Activated T-cell treated with anti-CD3 and anti-CD28 coated beads for 4 hours (primary cell): ENCODE measurements around the gene ST6GAL2.

ENCODE experiments used
- DNase-seq: peaks from one replicate; pipeline ENCODE4 v3.0.0-alpha.2; 2020

ST6GAL2 gene

DNA sequence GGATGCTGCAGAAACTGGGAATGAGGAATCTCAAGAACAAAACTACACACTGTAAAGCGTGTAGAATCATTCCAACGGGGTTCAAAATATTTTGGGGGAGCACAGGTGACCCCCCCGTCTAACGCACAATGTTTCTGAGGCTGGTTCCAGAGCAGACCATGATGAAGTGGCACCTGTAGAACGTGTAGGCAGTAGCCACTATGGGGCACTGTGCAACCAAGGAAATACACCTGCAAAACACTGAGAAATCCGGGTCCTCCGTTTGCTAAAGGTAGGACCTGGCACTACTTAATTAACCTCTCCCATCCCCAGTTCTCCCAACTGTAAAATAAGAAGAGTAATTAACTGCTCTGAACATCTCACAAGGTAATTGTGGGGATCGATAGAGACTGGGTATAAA lies 22.6 kb downstream of the ST6GAL2 start:
- no peak for DNase-seq

DNA sequence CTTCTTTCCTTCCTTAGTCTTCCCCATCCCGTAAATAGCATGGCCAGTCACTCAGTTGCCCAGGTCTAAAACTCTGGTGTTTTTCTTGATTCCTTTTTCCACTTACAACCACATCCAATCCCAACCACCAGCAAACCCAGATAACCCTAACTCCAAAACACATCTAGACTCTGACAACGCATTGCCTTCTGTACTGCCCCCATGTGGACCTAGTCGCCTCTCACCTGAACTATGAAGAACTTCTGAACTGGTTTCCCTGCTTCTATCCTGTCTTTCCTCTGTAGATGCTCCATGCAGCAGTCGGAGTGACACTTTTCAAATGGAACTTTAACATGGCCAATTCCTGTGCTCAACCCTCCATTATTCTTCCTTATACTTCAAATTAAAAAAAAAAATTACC lies 26.5 kb downstream of the ST6GAL2 start:
- DNase-seq = no peak

DNA sequence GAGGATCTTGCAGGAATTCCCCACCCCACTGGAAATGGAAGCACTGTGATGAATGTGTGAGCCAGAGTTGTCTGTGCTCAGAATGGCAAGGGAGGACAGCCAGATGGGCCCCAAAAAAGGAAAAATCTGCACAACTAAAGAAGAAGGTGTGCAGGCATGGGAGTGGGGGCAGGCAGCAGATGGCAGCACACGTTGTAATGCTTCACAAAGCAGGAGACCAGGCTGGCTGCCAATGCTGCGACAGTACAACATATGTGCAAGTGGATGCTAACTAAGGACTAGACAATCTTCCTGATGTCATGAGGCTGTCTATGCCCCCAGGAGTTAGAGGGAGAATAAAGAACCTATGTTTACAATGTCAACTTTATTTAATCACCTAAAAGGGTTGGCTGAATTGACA lies 27.2 kb downstream of the ST6GAL2 start:
- DNase-seq = no peak

DNA sequence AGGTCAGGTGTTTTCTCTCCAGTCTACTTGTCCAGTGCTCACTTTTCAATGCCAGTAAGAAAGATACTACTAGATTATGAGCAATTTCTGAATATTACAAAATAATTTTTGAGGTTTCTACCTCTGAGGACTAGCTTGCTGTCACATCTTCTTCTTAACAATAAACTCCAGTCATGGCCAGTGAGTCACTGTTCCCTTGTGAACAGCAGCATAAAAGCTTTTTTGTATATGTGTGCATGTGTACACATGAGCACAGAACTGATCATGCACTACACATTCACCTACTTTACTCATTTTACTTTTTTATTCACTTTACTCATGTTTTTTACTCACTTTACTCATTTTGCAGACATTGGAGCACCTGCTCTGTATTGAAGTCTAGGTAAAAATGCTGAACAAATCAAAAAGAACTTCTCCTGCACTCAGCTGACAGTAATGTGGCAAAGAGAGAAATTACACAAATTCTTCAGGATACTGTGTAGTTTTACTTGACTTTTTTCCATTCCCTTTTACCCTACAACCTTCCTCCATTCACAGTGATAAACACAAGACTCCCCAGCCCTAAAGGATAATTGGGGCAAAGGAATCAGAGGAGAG lies 28.0 kb downstream of the ST6GAL2 start:
- DNase-seq = no peak

DNA sequence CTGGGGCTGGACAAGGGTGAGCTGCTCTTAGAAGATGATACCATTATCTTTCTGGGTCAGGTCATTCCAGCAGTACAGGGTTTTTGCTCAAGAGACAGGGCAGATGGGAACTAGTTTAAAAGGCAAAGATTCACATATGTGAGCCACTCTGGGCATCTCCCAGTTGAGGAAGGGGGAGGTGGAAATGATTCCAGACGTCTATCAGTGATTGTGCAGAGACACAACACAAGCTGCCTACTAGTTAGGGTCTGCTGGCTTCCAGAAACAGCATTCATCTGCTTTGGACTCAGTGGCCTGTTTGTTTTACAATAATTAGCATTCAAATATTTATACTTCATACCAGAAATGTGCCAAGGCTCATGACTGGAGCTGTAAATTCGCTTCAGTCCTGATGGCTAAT lies 32.3 kb downstream of the ST6GAL2 start:
- no peak for DNase-seq

DNA sequence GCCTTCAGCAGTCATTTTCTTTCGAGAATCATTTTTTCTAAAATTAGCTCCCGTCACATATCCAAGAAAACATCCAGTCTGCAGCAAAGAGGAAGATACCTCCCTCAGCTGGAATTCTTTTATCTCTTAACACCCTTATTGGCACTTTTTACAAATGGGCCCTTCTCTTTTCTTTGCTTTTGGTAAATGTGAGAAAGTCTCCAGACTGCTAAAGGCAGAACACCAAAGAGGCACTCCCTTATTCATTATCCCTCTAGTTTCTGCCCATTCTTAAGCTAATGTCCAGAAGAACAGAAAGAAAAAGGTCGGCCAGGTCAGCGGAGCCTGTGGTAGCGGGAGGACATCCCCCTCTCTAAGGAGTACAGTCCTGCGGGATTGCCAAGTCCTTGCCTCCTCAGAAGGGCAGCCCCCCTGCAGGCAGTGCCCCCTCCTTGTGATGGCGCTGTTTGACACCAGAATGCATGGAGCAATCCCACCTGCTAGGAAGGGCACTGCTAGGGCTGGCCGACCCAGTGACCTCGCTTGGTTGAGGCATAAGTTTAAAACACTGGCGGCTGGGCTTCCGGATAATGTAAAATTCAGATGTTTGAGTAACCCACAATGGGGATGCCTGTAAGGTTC lies 34.0 kb downstream of the ST6GAL2 start:
- no peak for DNase-seq

DNA sequence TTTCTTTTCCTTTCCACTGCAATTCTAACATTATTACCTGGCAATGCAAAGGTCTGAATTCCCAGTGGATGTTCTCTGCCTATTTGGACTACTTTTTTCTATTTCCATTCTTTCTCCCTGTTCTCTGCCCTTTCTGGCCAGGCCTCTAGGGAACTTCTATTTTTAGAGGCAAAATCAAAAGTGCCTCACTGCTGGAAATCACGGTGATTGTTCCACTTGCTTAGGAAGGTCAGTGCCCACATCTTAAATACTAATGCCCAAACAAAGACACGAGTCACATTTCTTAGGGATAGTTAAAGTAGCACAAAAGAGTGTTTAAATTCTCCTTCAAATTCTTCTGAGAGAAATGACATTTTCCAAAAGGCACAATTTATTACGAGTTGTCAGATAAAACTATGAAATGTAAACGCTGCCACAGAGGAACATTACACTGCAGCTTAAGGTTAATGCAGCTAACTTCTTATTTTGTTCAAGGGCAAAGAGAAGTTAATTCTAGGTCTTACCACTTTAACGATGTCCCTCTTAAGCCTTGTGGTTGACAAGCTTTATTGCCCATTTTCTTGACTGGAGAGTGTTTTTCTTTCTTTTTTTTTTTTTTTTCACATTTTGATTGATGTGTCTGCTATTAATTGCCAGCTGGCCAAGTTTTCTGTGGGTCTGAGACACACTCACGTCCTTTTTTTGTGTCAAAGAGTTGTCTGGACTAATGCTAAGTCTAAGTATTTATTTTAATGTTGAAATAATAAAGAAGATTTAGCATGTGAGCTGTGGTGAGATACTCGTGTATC lies 34.7 kb downstream of the ST6GAL2 start:
- DNase-seq = no peak

DNA sequence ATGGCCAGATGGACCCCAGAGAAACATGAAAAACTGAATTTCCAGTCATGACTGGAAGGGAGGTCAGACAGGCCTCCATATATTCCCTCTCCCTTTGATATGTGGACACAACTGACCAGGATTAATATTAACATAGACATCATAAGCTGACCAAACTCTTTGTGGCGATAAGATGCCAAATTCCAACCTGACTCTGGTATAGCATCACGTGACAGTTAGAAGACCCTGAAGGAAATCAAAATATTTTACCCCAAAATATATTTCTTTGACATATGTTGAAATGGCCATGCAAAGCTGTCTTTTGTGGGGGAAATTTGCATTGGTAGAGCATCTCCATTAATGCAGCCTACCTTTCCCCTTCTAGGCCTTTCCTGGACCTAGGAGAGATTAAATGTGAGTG lies 36.7 kb downstream of the ST6GAL2 start:
- DNase-seq = no peak

DNA sequence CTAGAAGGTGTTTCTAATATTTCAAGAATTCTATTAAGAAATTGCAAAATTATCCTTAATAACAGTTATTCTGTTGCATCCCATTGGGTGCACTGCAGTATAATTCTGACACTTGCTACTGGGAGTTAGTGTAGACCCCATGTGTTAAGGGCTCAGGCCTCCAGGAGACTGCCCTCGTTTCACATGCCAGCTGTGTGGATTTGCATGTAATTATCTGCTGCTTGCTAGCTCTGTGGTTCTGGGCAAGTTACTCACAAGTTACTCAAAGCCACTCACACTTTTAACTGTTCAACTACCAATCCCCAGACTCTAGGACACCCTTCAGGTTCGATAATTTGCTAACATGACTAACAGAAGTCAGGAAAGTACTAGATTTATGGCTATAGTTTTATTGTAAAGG lies 38.6 kb downstream of the ST6GAL2 start:
- no peak for DNase-seq

DNA sequence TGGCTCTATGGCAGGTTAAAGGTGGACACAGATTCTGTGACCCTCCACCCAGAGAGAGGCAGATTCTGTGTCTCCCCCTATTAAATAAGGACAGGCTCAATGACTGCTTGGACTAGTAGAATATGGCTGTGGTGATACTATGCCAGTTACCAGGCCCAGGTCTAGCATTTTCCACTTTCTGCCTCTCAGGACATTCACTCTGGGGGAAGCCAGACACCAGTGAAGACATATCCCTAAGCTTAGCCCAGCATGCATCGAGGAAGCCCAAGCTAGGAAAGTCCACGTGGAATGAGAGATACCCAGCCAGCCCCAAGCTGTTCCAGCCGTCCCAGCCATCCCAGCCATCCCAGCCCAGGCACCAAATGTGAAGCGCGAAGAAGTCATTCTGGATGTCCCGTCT lies 40.3 kb downstream of the ST6GAL2 start:
- no peak for DNase-seq

DNA sequence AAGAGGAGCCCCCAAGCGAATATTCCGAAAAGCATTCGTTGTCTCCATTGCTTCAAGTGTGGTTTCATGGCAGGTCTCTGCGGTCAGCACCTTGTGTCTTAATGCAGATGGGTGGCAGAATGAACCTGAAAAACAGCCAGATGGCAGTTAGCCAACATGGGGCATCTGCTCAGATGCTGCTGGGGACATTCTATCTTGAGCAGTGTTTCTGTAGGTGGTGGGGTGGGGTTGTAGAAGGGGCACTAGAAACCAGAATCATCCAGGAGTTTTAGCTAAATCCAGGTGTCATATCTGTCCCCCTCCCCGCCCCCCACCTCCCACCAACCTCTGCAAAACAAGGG lies 42.1 kb downstream of the ST6GAL2 start:
- DNase-seq = no peak

DNA sequence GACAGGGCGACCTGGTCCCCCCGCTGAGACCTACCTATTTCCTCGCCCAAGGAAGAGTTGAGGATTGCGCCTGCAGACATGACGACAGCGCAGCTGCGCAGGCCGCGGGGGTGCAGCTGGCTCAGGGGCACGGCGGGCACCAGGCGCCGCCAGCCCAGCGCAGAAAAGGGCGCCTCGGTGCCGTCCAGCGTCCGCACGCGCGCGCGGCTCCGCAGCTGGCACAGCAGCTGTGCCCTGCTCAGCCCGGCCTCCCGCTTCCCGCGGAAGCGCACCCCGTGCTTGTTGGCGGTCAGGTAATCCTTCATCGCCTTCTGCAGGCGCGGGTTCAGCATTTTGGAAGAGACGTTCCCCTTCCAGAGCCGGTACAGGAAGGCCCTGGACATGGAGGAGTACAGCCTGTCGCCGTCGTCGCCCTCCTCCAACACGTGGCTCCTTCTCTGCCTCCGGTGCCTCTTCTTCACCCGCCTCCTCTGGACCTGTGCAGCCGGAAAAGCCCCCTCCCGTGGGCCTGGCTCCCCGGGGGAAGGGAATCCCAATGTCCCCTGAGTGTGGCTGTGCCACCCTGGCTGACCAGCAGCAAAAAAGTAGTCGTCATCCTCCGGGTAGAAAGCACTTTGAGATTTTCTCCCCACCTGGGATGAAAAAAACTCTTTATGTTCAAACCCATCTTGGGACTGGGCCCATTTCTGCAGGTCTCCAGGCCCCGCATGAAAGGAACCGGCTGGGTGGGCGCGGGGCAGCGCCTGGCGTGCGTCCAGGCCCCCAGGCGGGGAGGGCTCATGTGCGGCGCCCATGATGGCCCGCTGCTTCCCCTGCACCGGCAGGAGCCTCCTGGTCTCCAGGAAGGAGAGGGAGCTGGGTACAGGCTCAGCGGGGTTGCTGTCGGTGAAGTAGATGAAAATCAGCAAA lies 42.7 kb downstream of the ST6GAL2 start:
- no peak for DNase-seq

DNA sequence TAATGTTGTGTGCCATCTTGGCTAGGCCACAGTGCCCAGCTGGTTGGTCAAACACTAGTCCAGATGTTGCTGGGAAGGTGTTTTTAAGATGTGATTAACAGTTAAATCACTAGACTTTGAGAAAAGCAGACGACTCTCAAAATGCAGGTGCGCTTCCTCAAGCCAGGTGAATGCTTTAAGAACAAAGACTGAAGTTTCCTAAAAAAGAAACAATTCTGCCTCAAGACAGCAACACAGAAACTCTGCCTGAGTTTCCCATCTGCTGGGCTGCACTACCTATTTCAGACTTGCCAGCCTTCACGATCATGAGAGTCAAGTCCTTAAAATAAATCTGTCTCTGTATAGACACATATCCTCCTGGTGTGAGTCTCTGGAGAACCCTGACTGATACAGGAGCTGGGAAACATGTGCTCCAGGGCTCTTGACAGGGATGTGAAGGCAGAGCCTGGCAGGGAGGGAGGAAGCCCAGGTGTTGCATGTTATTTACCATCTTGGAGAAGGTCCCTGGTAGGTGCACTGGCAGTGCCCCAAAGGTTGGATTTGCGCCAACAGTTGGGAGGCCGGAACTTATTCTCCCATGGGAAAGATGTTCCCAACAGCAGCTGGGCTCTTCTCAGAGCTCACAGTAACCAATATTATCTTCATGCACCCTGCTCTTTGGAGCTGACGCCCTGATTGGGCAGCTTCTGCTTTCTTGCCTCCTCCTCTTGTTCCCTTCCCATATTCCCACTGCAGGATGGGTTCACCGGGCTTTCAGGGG lies 43.9 kb downstream of the ST6GAL2 start:
- DNase-seq = no peak

DNA sequence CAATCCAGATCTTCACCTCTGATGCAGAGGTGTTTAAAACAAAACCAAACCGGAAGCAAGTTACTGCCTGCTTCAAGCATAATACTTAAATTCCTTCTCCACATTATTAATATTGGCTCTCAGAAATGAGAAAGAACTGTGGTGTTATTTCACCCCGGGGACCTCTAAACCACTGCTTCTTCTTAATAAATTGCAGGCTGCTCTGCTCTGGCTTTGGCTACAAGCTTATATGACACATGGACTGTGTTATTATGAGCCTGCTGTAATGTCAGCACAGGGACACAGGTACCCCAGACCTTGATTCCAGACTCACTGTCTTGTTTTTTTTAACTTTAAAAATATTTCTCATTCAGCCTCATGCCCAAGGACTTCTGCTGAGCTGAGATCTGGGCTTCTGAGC lies 45.1 kb downstream of the ST6GAL2 start:
- DNase-seq = no peak

DNA sequence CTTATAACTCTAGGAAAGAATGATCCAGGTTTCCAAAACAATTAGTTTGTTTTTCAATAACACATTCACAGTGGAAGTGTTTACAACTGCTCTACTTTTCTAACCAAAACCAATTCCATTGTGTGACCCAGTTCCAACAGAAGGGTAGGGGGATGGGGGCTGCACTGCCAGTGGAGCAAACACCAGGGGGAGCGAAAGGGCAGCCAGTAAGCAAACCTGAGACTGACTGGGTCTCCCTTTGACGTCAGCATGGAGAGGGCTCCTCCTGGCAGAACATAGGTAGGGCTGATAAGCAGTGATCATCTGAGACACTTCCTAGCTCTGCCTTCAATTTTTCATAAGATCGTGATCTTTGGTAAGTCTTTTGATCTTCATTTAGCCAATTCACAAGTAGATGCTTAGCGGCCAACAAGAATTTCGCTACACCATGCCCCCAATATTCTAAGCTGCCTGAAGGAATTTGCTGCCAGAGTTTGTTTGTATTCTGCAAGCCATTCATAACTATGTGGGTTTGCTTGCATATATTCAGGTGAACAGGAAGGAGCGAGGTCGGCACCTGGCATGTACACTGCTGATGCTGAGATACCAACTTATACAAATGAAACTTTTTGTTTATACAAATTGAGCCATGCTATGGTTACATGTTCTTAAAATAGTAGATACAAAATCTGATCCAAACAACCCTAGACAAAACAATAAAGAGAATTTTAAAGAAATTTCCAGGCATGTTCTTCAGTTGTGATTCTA lies 45.9 kb downstream of the ST6GAL2 start:
- no peak for DNase-seq

DNA sequence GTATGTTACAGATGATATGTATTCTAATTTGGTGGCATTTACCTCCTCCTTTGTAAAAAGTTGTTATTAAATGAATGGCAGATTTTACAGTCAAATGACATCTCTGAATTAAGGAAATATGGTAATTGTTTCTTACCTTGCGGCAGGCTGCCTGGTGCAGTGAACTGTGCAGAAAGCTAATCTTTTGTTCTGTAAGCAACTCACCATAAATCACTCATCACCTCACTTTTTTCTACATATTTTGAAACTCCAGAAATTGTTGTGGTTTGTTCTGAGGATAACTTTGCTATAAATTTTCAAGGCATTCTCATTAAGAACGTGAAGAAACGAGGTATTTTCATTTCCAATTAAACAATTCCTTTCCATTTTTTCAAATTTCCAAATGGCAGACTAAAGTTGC lies 52.7 kb downstream of the ST6GAL2 start:
- no peak for DNase-seq

DNA sequence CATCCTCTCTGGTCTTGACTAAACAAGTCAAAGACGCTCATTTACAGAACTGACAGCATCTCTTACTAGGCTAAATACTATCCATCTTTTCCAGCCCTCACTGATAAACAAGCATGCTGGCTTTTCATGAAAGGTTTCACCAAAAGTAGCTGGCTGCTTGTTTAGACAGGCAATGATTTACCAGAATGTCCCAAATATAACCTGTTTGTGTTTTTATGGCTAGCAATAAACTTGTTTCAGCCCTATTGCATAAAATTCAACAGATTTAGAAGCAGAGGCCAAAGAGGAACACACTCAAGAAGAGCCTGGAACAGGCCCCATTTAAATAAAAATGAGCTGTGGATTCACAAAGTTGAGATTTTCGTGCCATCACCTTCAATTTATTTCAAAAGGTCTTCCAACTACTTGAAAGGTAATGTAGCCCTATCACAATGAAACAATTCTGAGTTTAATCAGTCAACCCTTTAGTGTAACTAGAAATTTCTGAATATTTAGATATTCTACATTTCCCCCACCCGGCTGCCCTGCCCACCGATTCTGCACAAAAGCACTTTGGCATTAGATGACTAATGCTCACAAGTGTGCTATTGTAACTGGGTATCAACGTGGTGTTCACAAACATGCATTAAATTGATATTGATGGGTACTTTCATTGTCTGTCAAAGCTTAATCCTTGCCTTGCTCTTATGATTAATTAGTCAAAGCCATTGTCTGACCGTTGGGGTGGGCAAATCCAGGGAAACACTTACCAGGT lies 54.0 kb downstream of the ST6GAL2 start:
- DNase-seq = no peak

DNA sequence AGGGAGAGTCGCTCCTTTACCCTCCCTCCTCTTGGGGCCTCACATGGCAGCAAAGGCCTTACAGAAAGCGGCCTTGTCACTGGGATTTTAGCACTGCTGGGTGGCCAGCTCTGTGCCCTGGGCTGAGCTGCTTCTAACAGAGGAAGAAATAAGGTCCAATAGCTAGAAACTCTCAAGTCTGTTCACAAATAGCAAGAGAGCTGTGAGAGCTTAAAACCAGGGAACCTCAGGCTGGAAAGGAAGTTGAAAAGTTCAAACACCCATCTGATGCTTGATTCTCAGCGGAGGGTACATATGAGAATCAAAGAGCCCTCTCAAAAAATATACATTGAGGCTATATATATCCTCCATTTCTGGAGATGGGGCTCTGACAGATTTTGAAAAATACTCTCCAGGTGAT lies 54.7 kb downstream of the ST6GAL2 start:
- DNase-seq = no peak

DNA sequence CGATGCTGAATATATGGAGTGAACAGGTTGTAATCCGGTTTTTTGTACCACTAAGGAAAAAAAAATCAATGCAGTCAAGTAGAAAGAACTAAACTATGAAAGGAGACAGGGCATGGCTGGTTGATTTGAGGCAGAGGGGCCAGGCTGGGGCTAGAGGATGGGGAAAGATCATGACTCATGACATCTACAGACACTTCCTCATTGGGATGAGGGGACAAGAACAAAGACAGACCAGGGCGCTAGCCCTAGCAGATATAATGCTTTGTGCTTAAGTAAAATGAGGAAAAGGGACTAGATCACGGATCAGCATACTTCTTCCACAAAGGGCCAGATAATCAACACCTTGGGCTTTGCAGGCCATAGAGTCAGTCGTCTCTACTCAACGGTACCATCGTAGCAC lies 55.8 kb downstream of the ST6GAL2 start:
- DNase-seq = no peak

DNA sequence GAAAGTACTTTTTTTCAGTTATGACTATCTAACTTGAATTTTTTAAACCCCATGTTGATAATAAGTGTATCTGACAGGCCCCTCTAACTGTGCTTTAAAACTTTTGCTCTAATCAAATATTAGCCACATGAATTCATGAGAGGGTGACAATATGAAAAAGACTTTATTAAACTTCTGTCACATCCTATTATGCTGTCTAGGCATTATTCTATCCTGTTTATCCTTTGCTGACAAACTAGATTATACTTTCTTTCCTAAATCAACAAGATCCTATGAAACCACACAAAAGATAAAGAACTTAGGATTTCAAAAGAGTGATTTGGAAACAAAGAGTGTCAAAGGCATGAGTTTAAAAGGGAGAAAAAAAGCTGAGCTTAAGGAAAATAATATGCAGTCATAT lies 57.8 kb downstream of the ST6GAL2 start:
- DNase-seq = no peak

DNA sequence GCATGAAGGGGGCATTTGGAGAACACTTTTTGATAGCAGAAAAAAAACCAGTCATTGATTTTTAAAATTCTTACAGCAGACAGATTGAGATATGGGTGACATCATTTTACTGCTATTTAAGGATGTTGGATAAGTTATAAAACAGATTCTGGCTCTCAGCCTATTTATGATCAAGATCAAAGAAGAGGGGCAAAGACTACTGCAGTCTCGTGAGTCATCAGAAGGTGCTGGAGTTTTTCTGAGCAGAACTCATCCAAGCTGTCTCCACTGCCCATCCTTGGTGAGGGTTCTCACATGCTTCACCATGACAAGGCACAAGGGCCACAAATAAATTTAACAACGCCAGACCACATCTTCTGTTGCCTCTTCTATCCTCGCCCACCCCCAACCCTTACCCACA lies 58.8 kb downstream of the ST6GAL2 start:
- no peak for DNase-seq
